PC-3 (cell line): ENCODE results near the gene FAM163B. TPM values are rescaled to one million over a fixed set of nuclear protein-coding genes. Genes with fewer than 3 reads are reported as not detected.

Experiments used
- ATAC-seq: fragments of 200-7000 bp; cut with Tn5 transposase; 2 replicates; pipeline ENCODE4 v1.9.1; 2020; ENCODE audit warnings: mild to moderate bottlenecking, moderate library complexity
- BruUV-seq: library from RNA; stranded (reverse); fragments of 400-500 nt; replicated peaks from 2 replicates; lab custom pipeline; 2021; lab: Mats Ljungman, UMichigan
- CTCF ChIA-PET: fragments of 300-600 bp; sonication (Branson Sonifier 250); formaldehyde crosslinking; loops from one replicate; lab custom pipeline; 2022; ENCODE audit warnings: antibody characterized with exemption; lab: Charles Lee
- POLR2A ChIA-PET: fragments of 300-600 bp; sonication (Branson Sonifier 250); formaldehyde crosslinking; loops from one replicate; lab custom pipeline; 2022; ENCODE audit warnings: antibody characterized with exemption; ENCODE audit not compliant: unreplicated experiment; lab: Charles Lee
- DNase-seq: peaks from one replicate; pipeline ENCODE4 v3.0.0-alpha.2; 2015
- H2AFZ ChIP-seq: fragments of 300-600 bp; sonication (generic); 2 replicates; pipeline ENCODE4 v1.6.0; 2016; ENCODE audit warnings: antibody characterized with exemption, low read length
- H3F3A ChIP-seq: fragments of 300-600 bp; sonication (generic); one replicate; pipeline ENCODE4 v1.6.0; 2017; ENCODE audit warnings: antibody characterized with exemption, low read length, control low read depth, mild to moderate bottlenecking; ENCODE audit not compliant: unreplicated experiment
- H3K27ac ChIP-seq: fragments of 300-600 bp; sonication (generic); 2 replicates; pipeline ENCODE4 v1.5.1; 2016; ENCODE audit warnings: mild to moderate bottlenecking, low read length
- H3K27me3 ChIP-seq: fragments of 300-600 bp; sonication (generic); 2 replicates; pipeline ENCODE4 v1.6.1; 2016; ENCODE audit warnings: low read length, mixed read lengths
- H3K36me3 ChIP-seq: fragments of 300-600 bp; sonication (generic); 2 replicates; pipeline ENCODE4 v1.6.1; 2016; ENCODE audit warnings: low read depth, mixed run types, low read length, mixed read lengths
- H3K4me1 ChIP-seq: fragments of 300-600 bp; sonication (generic); 2 replicates; pipeline ENCODE4 v1.5.1; 2016; ENCODE audit warnings: low read length; ENCODE audit not compliant: insufficient read depth
- H3K4me2 ChIP-seq: fragments of 300-600 bp; sonication (generic); 2 replicates; pipeline ENCODE4 v1.6.0; 2016; ENCODE audit warnings: low read length
- H3K4me3 ChIP-seq: fragments of 300-600 bp; sonication (generic); 2 replicates; pipeline ENCODE4 v1.5.1; 2016; ENCODE audit warnings: mild to moderate bottlenecking, low read length, mixed read lengths
- H3K79me2 ChIP-seq: fragments of 300-600 bp; sonication (generic); 2 replicates; pipeline ENCODE4 v1.6.1; 2017; ENCODE audit warnings: low read length, mixed read lengths
- H3K9ac ChIP-seq: fragments of 300-600 bp; sonication (generic); 2 replicates; pipeline ENCODE4 v1.6.0; 2016; ENCODE audit warnings: mild to moderate bottlenecking, low read length
- H3K9me2 ChIP-seq: fragments of 300-600 bp; sonication (generic); replicated peaks from 2 replicates; pipeline ENCODE4 v1.6.1; 2016; ENCODE audit warnings: mixed run types, low read length, mixed read lengths
- H3K9me3 ChIP-seq: fragments of 300-600 bp; sonication (generic); 2 replicates; pipeline ENCODE4 v1.6.1; 2016; ENCODE audit warnings: low read length, mixed read lengths
- H4K20me1 ChIP-seq: fragments of 300-600 bp; sonication (generic); 2 replicates; pipeline ENCODE4 v1.6.1; 2016; ENCODE audit warnings: low read length, mixed read lengths
- EZH2 ChIP-seq: fragments of 300-600 bp; sonication (generic); IDR thresholded peaks from one replicate; pipeline ENCODE4 v1.6.1; 2017; ENCODE audit warnings: antibody characterized with exemption, mild to moderate bottlenecking, low read length; ENCODE audit not compliant: unreplicated experiment
- EZH2phosphoT487 ChIP-seq: fragments of 300-600 bp; sonication (generic); IDR thresholded peaks from 2 replicates; pipeline ENCODE4 v1.6.1; 2018; ENCODE audit warnings: mild to moderate bottlenecking, antibody characterized with exemption, low read length, borderline replicate concordance
- intact Hi-C: fragments of 100-400 bp; cut with micrococcal nuclease; formaldehyde crosslinking; loops from 2 replicates; pipeline ENCODE4 v1.9.0; 2023
- total RNA-seq: library from RNA; depleted of rRNA; stranded (reverse); fragments of >200 nt; gene quantifications from 2 replicates; pipeline ENCODE4 v1.2.3, GENCODE V29; 2014
- TF ChIP-seq, protein P1 (sequence below): fragments of 300-600 bp; sonication (generic); conservative IDR thresholded peaks from 2 replicates; pipeline ENCODE4 v1.5.1; 2017; ENCODE audit warnings: antibody characterized with exemption, low read depth, mild to moderate bottlenecking, low read length

FAM163B gene
- total RNA-seq, 1 experiment from 2014 or later = not detected

DNA sequence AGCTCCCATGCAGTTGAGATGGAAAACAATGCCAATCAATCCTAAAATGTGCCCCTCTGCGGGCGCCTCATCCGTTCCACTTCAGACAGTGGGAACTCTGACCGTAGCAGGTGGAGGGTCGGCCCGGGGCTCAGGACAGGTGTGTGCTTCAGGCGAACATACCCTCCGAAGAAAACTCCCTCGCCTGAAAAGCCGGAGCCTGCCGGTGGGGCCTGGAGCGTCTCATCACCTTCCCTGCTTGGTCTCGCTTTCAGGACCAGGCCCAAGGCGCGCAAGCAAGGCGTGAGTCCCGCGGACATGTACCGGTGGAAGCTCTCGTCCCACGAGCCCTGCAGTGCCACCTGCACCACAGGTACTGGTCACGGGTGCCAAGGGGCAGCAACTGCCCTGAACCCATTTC lies 48.2 kb downstream of the FAM163B start:
- Histone ChIP-seq H3K27ac (no peak overlapping the region), H3F3A (no peaks in the 10 kb centered on the region), H4K20me1 (no peaks in the 10 kb centered on the region), H3K9me2 (no peaks in the 10 kb centered on the region), H3K4me1 (peaks cover 5% of the 10 kb centered on the region), H3K79me2 (no peaks in the 10 kb centered on the region), H3K4me2 (no peak overlapping the region), H3K4me3 (no peak overlapping the region), H3K36me3 (no peaks in the 10 kb centered on the region), H3K27me3 (no peaks in the 10 kb centered on the region), H2AFZ (no peak overlapping the region), H3K9ac (no peak overlapping the region), H3K9me3 (no peaks in the 10 kb centered on the region)
- no peak for ATAC-seq
- intact Hi-C loops = no loop called here
- CTCF ChIA-PET = no interaction called here
- no TSS peak for BruUV-seq
- DNase-seq = no peak
- TF ChIP-seq, protein P1, sequence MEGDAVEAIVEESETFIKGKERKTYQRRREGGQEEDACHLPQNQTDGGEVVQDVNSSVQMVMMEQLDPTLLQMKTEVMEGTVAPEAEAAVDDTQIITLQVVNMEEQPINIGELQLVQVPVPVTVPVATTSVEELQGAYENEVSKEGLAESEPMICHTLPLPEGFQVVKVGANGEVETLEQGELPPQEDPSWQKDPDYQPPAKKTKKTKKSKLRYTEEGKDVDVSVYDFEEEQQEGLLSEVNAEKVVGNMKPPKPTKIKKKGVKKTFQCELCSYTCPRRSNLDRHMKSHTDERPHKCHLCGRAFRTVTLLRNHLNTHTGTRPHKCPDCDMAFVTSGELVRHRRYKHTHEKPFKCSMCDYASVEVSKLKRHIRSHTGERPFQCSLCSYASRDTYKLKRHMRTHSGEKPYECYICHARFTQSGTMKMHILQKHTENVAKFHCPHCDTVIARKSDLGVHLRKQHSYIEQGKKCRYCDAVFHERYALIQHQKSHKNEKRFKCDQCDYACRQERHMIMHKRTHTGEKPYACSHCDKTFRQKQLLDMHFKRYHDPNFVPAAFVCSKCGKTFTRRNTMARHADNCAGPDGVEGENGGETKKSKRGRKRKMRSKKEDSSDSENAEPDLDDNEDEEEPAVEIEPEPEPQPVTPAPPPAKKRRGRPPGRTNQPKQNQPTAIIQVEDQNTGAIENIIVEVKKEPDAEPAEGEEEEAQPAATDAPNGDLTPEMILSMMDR = no peak
- TF ChIP-seq EZH2phosphoT487 = no peak
- no peak for TF ChIP-seq EZH2
- POLR2A ChIA-PET = no interaction called here

DNA sequence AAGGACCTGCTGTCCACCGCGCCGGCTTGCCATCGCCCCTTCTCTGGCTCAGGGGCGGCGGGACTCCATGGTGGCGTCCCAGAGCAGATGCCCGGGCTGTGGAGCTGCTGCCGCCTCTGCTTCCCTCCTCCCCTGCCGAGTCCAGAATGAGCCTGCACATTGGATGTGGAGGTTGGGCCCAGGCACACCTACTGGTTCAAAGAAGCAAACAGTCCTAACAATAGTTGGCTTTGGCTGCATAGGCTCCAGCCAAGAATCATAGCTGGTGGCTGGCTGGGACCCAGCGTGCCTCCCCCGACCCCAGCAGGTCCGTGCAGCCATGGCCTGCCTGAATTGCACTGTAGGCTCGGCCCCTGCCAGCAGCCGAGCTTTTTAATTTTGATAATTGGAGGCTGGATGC lies 48.9 kb downstream of the FAM163B start:
- Histone ChIP-seq H3K36me3 (no peaks in the 10 kb centered on the region), H3K4me1 (peaks cover 5% of the 10 kb centered on the region), H4K20me1 (no peaks in the 10 kb centered on the region), H3K9me3 (no peaks in the 10 kb centered on the region), H3K9me2 (no peaks in the 10 kb centered on the region), H3F3A (no peaks in the 10 kb centered on the region), H3K9ac (no peak overlapping the region), H3K27me3 (no peaks in the 10 kb centered on the region), H3K27ac (no peak overlapping the region), H2AFZ (no peak overlapping the region), H3K4me2 (no peak overlapping the region), H3K4me3 (no peak overlapping the region), H3K79me2 (no peaks in the 10 kb centered on the region)
- DNase-seq = no peak
- intact Hi-C loops = no loop called here
- TF ChIP-seq EZH2 (no peak), EZH2phosphoT487 (no peak)
- TF ChIP-seq, protein P1 = no peak
- ChIA-PET POLR2A (no interaction called here), CTCF (no interaction called here)
- BruUV-seq = no TSS peak
- ATAC-seq = no peak

DNA sequence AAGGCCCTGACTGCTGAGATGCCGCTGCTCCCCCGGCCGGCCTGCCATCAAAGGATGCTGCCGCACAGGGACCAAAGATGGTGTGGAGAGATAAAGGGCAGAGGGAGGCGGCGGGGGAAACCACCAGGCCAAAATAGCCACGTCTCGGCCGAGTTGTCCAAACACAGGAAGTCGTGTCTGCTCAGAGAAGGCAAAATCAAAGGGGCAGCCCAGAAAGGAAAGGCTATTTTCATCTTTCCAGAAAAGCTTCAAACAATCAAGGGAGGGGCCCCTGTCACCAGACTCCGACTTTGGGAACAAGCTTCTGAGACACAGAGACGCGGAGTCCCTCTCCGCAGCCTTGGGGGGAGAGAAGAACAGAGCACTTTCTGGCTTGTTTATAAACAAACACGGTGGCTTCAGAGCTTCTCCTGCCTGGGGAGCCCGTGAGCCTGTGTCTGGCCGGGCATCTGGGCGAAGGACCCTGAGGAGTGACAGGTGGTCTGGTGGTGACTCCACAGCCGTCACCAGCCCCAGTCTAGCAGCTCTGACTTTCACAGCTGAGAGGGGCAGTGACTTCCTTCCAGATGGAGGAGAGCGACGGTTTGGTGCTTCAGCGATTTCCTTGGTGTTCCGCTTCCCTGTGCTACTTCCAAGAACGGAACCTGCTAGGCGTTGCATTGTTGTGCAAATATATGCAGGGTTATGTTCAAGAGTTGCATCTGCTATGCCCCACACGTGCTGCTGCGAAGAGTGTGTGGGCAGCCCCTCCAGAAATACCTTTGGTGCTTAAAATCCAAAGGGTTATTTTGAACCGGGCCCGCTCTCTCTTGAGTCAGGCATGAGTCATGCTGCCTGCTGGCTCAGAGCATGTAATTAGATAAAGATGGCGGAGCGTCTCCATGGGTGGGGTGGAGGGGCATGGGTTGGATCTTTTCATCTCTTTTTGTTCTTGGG lies 50.7 kb downstream of the FAM163B start:
- no TSS peak for BruUV-seq
- Histone ChIP-seq H3K27me3 (no peaks in the 10 kb centered on the region), H3K79me2 (no peaks in the 10 kb centered on the region), H3F3A (no peaks in the 10 kb centered on the region), H3K9me3 (no peaks in the 10 kb centered on the region), H3K27ac (no peak overlapping the region), H4K20me1 (no peaks in the 10 kb centered on the region), H3K9me2 (no peaks in the 10 kb centered on the region), H3K4me3 (no peak overlapping the region), H3K36me3 (no peaks in the 10 kb centered on the region), H2AFZ (peak overlapping the region; percentile 13; the same call in 1 of the 2 replicates), H3K4me2 (no peak overlapping the region), H3K9ac (no peak overlapping the region), H3K4me1 (peaks cover 5% of the 10 kb centered on the region)
- DNase-seq = peak; percentile 52
- intact Hi-C loops = no loop called here
- ChIA-PET CTCF (no interaction called here), POLR2A (interaction anchor here (0.6 kb wide), 1 partner anchor 437 kb away, joined by 3 read pairs; no protein-coding TSS in a partner anchor)
- peak; percentile 55 for ATAC-seq
- TF ChIP-seq EZH2 (no peak), EZH2phosphoT487 (no peak)
- TF ChIP-seq, protein P1 = no peak
